Measurements from ENCODE around the gene MATN3. TPM values are rescaled to one million over a fixed set of nuclear protein-coding genes. Genes with fewer than 3 reads are reported as not detected.
"Not testable (repeated sequence)": the region's sequence is repeated elsewhere in the genome, so short reads cannot be mapped to it uniquely, and the experiment has no call there.

Gene MATN3
- total RNA-seq, 1 donor from 2014 or later: 0.22 TPM

- peak overlapping the region; percentile 99 for H3K27ac ChIP-seq (replicated peaks)
- intact Hi-C loops (cut with micrococcal nuclease): no loop called here
- H3K36me3 ChIP-seq: no peaks in the 10 kb centered on the region
- TF ChIP-seq CTCF (IDR thresholded peaks at IDR 0.05; ENCODE audit: borderline replicate concordance): no peak
- no peaks in the 10 kb centered on the region for H3K9me3 ChIP-seq (replicated peaks)
- DNase-seq: peak; percentile 35
- peak overlapping the region; percentile 88 for H3K4me3 ChIP-seq
- no peaks in the 10 kb centered on the region for H3K27me3 ChIP-seq (ENCODE audit: low read depth)
- peaks cover 64% of the 10 kb centered on the region for H3K4me1 ChIP-seq
Observed at GRCh38 chr2:20050646-20051531, 38.4 kb upstream of the MATN3 start.

GRCh38 chr2:20050104-20050645, 37.7 kb upstream of the MATN3 start:
- intact Hi-C loops (cut with micrococcal nuclease): no loop called here
- no peaks in the 10 kb centered on the region for H3K36me3 ChIP-seq
- no peak for TF ChIP-seq CTCF (IDR thresholded peaks at IDR 0.05; ENCODE audit: borderline replicate concordance)
- peaks cover 71% of the 10 kb centered on the region for H3K4me1 ChIP-seq
- no peaks in the 10 kb centered on the region for H3K27me3 ChIP-seq (ENCODE audit: low read depth)
- peak overlapping the region; percentile 88 for H3K4me3 ChIP-seq
- H3K9me3 ChIP-seq (replicated peaks): no peaks in the 10 kb centered on the region
- peak overlapping the region; percentile 99 for H3K27ac ChIP-seq (replicated peaks)
- no peak for DNase-seq

- Histone ChIP-seq H3K9me3 (replicated peaks) (no peaks in the 10 kb centered on the region), H3K27me3 (ENCODE audit: low read depth) (no peaks in the 10 kb centered on the region), H3K4me1 (peaks cover 76% of the 10 kb centered on the region), H3K4me3 (peak overlapping the region; percentile 88), H3K27ac (replicated peaks) (peak overlapping the region; percentile 99), H3K36me3 (no peaks in the 10 kb centered on the region)
- DNase-seq: no peak
- intact Hi-C loops (cut with micrococcal nuclease): no loop called here
- TF ChIP-seq CTCF (IDR thresholded peaks at IDR 0.05; ENCODE audit: borderline replicate concordance): no peak
Observed at GRCh38 chr2:20049637-20050036, 37.2 kb upstream of the MATN3 start.

- peaks cover 85% of the 10 kb centered on the region for H3K4me1 ChIP-seq
- no peaks in the 10 kb centered on the region for H3K9me3 ChIP-seq (replicated peaks)
- peak overlapping the region; percentile 99 for H3K27ac ChIP-seq (replicated peaks)
- H3K27me3 ChIP-seq (ENCODE audit: low read depth): no peaks in the 10 kb centered on the region
- TF ChIP-seq CTCF (IDR thresholded peaks at IDR 0.05; ENCODE audit: borderline replicate concordance): no peak
- DNase-seq: no peak
- intact Hi-C loops (cut with micrococcal nuclease): no loop called here
- no peaks in the 10 kb centered on the region for H3K36me3 ChIP-seq
- H3K4me3 ChIP-seq: peak overlapping the region; percentile 88
Observed at GRCh38 chr2:20048488-20049448, 36.3 kb upstream of the MATN3 start.

GRCh38 chr2:20045712-20046292, 33.3 kb upstream of the MATN3 start:
- DNase-seq; H3K27me3 ChIP-seq (ENCODE audit: low read depth); H3K27ac ChIP-seq (replicated peaks); H3K36me3 ChIP-seq; intact Hi-C loops (cut with micrococcal nuclease); H3K9me3 ChIP-seq (replicated peaks); H3K4me3 ChIP-seq: not testable (repeated sequence)
- H3K4me1 ChIP-seq: peaks cover 96% of the 10 kb centered on the region

Data from left ventricle myocardium inferior (tissue), 1 donor.